Measurements from ENCODE around the gene MBD3L4.

MBD3L4 gene

DNA sequence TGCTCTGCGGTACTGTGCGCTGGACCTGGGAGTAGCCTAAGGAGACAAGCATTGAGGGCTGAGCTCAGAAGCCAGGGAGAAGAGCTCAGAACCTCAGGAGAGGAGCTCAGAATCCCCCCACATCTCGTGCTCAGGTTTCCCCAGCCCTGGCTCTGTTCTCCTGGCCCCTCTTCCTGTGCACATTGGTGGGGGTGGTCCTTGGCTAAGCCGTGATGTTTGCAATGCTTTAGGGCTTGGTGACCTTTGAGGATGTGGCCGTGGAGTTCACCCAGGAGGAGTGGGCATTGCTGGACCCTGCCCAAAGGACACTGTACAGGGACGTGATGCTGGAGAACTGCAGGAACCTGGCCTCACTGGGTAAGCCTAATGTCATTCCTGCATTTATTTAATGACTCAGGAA, 36.2 kb upstream of the MBD3L4 start:
- Histone ChIP-seq H4K20me1 (ENCODE audit: insufficient read depth, low read length) (no peaks in the 10 kb centered on the region), H3K4me3 (ENCODE audit: low read depth, low read length, poor library complexity, severe bottlenecking) (no peak overlapping the region), H3K79me2 (ENCODE audit: insufficient read depth, low read length) (no peaks in the 10 kb centered on the region), H3K9ac (ENCODE audit: low read length) (no peak overlapping the region), H3K27ac (ENCODE audit: low read depth, low read length, poor library complexity, severe bottlenecking) (no peak overlapping the region), H3K4me1 (ENCODE audit: insufficient read depth, low read length, severe bottlenecking) (no peaks in the 10 kb centered on the region), H3K9me2 (ENCODE audit: low read depth, low read length) (no peaks in the 10 kb centered on the region), H3K36me3 (ENCODE audit: insufficient read depth, low read length) (peaks cover 96% of the 10 kb centered on the region), H3K4me2 (ENCODE audit: low read length) (no peak overlapping the region), H2AFZ (ENCODE audit: low read length) (no peak overlapping the region), H3F3A (ENCODE audit: insufficient read depth, low read length) (no peaks in the 10 kb centered on the region), H3K27me3 (ENCODE audit: insufficient read depth, low read length) (no peaks in the 10 kb centered on the region), H3K9me3 (ENCODE audit: low read length) (peaks cover 31% of the 10 kb centered on the region)
- no peak for TF ChIP-seq EZH2 (IDR thresholded peaks at IDR 0.05; ENCODE audit: borderline replicate concordance, low read length)
- TF ChIP-seq, protein P1, sequence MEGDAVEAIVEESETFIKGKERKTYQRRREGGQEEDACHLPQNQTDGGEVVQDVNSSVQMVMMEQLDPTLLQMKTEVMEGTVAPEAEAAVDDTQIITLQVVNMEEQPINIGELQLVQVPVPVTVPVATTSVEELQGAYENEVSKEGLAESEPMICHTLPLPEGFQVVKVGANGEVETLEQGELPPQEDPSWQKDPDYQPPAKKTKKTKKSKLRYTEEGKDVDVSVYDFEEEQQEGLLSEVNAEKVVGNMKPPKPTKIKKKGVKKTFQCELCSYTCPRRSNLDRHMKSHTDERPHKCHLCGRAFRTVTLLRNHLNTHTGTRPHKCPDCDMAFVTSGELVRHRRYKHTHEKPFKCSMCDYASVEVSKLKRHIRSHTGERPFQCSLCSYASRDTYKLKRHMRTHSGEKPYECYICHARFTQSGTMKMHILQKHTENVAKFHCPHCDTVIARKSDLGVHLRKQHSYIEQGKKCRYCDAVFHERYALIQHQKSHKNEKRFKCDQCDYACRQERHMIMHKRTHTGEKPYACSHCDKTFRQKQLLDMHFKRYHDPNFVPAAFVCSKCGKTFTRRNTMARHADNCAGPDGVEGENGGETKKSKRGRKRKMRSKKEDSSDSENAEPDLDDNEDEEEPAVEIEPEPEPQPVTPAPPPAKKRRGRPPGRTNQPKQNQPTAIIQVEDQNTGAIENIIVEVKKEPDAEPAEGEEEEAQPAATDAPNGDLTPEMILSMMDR (IDR thresholded peaks at IDR 0.05; ENCODE audit: low read length) = no peak

DNA sequence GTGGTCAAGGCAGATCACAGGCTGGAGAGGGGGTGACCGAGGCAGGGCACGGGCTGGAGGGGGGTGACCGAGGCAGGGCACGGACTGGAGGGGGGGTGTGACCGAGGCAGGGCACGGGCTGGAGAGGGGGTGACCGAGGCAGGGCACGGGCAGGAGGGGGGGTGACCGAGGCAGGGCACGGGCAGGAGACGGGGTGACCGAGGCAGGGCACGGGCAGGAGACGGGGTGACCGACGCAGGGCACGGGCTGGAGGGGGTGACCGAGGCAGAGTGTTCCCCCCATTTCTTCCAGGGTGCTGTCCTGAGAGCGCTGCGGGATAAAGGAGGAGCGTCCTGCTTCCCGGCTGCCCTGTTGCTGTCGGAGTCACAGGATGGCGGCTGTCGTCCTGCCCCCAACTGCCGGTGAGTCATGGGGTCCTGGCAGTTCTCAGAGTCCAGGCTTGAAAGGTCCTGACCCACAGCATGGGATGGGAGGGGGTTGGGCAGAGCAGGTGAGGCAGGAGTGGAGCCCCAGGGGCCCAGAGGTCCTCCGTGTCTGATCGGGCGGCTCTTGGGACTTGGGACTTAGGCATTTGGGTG, 34.8 kb upstream of the MBD3L4 start:
- Histone ChIP-seq H3K27ac (ENCODE audit: low read depth, low read length, poor library complexity, severe bottlenecking) (no peak overlapping the region), H3K4me1 (ENCODE audit: insufficient read depth, low read length, severe bottlenecking) (peaks cover 7% of the 10 kb centered on the region), H3K36me3 (ENCODE audit: insufficient read depth, low read length) (peaks cover 86% of the 10 kb centered on the region), H3K4me2 (ENCODE audit: low read length) (no peak overlapping the region), H2AFZ (ENCODE audit: low read length) (no peak overlapping the region), H3K79me2 (ENCODE audit: insufficient read depth, low read length) (peaks cover 10% of the 10 kb centered on the region), H3K27me3 (ENCODE audit: insufficient read depth, low read length) (no peaks in the 10 kb centered on the region), H3F3A (ENCODE audit: insufficient read depth, low read length) (no peaks in the 10 kb centered on the region), H3K9me3 (ENCODE audit: low read length) (peaks cover 21% of the 10 kb centered on the region), H4K20me1 (ENCODE audit: insufficient read depth, low read length) (no peaks in the 10 kb centered on the region), H3K9me2 (ENCODE audit: low read depth, low read length) (no peaks in the 10 kb centered on the region), H3K4me3 (ENCODE audit: low read depth, low read length, poor library complexity, severe bottlenecking) (no peak overlapping the region), H3K9ac (ENCODE audit: low read length) (no peak overlapping the region)
- TF ChIP-seq, protein P1 (IDR thresholded peaks at IDR 0.05; ENCODE audit: low read length) = no peak
- no peak for TF ChIP-seq EZH2 (IDR thresholded peaks at IDR 0.05; ENCODE audit: borderline replicate concordance, low read length)

GRCh38 chr19:7072541-7072940, 32.6 kb upstream of the MBD3L4 start:
- H3K4me1 ChIP-seq (ENCODE audit: insufficient read depth, low read length, severe bottlenecking) = peaks cover 12% of the 10 kb centered on the region
- no peak overlapping the region for H2AFZ ChIP-seq (ENCODE audit: low read length)
- H4K20me1 ChIP-seq (ENCODE audit: insufficient read depth, low read length) = no peaks in the 10 kb centered on the region
- H3K4me3 ChIP-seq (ENCODE audit: low read depth, low read length, poor library complexity, severe bottlenecking) = no peak overlapping the region
- TF ChIP-seq, protein P1 (IDR thresholded peaks at IDR 0.05; ENCODE audit: low read length) = no peak
- no peak for TF ChIP-seq EZH2 (IDR thresholded peaks at IDR 0.05; ENCODE audit: borderline replicate concordance, low read length)
- H3K27me3 ChIP-seq (ENCODE audit: insufficient read depth, low read length) = no peaks in the 10 kb centered on the region
- no peak overlapping the region for H3K9ac ChIP-seq (ENCODE audit: low read length)
- peaks cover 9% of the 10 kb centered on the region; the same call in 1 of the 2 replicates for H3K9me3 ChIP-seq (ENCODE audit: low read length)
- no peaks in the 10 kb centered on the region for H3F3A ChIP-seq (ENCODE audit: insufficient read depth, low read length)
- H3K79me2 ChIP-seq (ENCODE audit: insufficient read depth, low read length) = peaks cover 11% of the 10 kb centered on the region
- no peaks in the 10 kb centered on the region for H3K9me2 ChIP-seq (ENCODE audit: low read depth, low read length)
- H3K36me3 ChIP-seq (ENCODE audit: insufficient read depth, low read length) = peaks cover 64% of the 10 kb centered on the region
- no peak overlapping the region for H3K27ac ChIP-seq (ENCODE audit: low read depth, low read length, poor library complexity, severe bottlenecking)
- H3K4me2 ChIP-seq (ENCODE audit: low read length) = no peak overlapping the region

Data from OCI-LY1 (cell line).